Muscle of leg (tissue), 11 donors: ENCODE results near the gene GFOD1. TPM values are rescaled to one million over a fixed set of nuclear protein-coding genes. Genes with fewer than 3 reads are reported as not detected.

Experiments used
- DNase-seq: peaks from one replicate; pipeline ENCODE4 v3.0.0; 2013
- H3K27ac ChIP-seq: one replicate; pipeline ENCODE4 v1.5.1; 2013; ENCODE audit warnings: mild to moderate bottlenecking, low read length, control low read depth
- H3K27me3 ChIP-seq: one replicate; pipeline ENCODE4 v1.6.1; 2013; ENCODE audit warnings: low read length; ENCODE audit not compliant: control insufficient read depth, insufficient read depth
- H3K36me3 ChIP-seq: one replicate; pipeline ENCODE4 v1.6.1; 2013; ENCODE audit warnings: low read length; ENCODE audit not compliant: control insufficient read depth, insufficient read depth
- H3K4me1 ChIP-seq: one replicate; pipeline ENCODE4 v1.6.1; 2013; ENCODE audit warnings: low read length; ENCODE audit not compliant: control insufficient read depth, insufficient read depth
- H3K4me3 ChIP-seq: one replicate; pipeline ENCODE4 v1.5.1; 2013; ENCODE audit warnings: low read length, control low read depth
- H3K9me3 ChIP-seq: replicated peaks from 2 replicates; pipeline ENCODE4 v1.6.1; 2013; ENCODE audit warnings: low read depth, low read length; ENCODE audit not compliant: control insufficient read depth
- WGBS: methylation state at CpG from one replicate; pipeline ENCODE4 v1.1.5; 2013; ENCODE audit warnings: missing lambda C conversion rate; ENCODE audit not compliant: insufficient coverage; 5-methylcytosine and 5-hydroxymethylcytosine counted together
- polyA plus RNA-seq, 8 donors: library from polyadenylated mRNA; unstranded; fragments of 120-200 nt; gene quantifications; one replicate each; pipeline versions ENCODE4 v1.2.1 to v1.2.3, GENCODE V29; 2013; ENCODE audit warnings: inconsistent platforms in 1 of 8, low replicate concordance in 1 of 8; ENCODE audit not compliant: insufficient read length in 8 of 8, insufficient read depth in 1 of 8
- total RNA-seq: library from RNA; stranded (reverse); fragments of 120-200 nt; gene quantifications from one replicate; pipeline ENCODE4 v1.2.4, GENCODE V29; 2013

Gene GFOD1
- total and polyA plus RNA-seq, 9 donors: 2.1 to 4.1 (median 2.6) TPM

DNA sequence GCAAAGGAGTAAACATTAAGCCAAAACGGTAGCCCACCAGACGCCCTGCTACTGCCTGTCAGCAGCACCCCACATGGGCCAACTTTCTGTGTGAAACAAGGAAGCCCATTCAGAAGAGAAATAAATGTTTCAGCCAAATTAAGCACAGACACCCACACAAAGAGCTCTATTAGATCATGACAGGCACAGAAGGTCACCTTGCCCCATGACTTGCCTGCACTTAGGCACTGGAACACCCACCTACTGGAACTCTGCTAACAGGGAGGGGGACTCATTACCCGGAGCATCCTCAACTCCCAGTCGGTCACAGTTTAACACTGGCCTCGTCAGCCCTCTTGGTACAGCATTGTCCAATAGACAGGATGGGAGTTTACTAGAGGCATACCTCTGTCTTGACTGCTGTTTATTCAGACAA is 31.8 kb downstream of the GFOD1 start:
- Histone ChIP-seq H3K4me1 (peaks cover 18% of the 10 kb centered on the region), H3K9me3 (no peaks in the 10 kb centered on the region), H3K27ac (no peak overlapping the region), H3K4me3 (no peak overlapping the region), H3K27me3 (peaks cover 2% of the 10 kb centered on the region), H3K36me3 (no peaks in the 10 kb centered on the region)
- 80% methylated on average over 2 of the region's 5 CpGs for WGBS
- no peak for DNase-seq

DNA sequence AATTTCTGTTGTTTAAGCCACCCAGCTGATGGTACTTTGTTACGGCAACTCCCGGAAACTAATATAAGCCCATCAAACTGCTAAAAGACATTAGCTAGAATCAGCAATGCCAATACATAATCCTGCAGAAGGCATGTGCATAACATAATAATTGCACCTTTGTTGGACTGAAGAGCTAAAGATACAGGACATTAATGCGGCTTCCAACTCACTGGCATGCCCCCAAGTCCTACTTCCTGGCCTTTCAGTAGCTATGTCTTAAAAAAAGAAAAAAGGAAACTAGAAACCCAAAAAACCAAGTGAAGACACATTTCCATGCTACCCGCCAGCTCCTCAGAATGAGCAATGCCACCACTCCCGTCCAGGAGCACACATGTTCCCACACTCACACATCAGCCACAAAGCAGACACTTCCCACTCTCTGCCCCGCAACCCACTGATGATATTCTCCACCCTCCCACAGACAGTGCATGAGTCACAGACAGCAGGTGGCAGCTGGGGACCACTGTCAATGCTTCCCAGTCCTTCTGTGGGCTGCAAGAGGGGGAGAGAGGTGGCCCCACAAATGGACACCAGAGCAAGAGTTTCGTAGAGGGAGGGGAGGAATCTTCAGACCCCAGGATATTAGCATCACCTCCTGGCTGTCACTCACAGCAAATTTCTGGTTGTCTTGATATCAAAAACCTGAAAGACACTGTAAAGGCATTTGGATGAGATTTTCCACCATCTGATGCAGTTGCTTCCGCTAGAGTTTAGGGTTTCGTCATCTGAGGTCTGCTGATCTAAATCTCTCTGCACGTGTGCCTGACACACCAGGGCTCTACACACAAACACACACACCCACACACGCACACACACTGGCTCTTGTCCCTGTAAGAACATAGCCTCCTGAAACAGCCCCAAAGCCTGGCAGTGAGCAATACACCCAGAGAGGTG is 32.8 kb downstream of the GFOD1 start:
- H3K4me3 ChIP-seq: no peak overlapping the region
- H3K4me1 ChIP-seq: peaks cover 18% of the 10 kb centered on the region
- DNase-seq: peak; percentile 63
- peaks cover 2% of the 10 kb centered on the region for H3K27me3 ChIP-seq
- WGBS: 17% methylated on average over 4 of the region's 11 CpGs
- no peaks in the 10 kb centered on the region for H3K9me3 ChIP-seq
- no peak overlapping the region for H3K27ac ChIP-seq
- H3K36me3 ChIP-seq: no peaks in the 10 kb centered on the region

DNA sequence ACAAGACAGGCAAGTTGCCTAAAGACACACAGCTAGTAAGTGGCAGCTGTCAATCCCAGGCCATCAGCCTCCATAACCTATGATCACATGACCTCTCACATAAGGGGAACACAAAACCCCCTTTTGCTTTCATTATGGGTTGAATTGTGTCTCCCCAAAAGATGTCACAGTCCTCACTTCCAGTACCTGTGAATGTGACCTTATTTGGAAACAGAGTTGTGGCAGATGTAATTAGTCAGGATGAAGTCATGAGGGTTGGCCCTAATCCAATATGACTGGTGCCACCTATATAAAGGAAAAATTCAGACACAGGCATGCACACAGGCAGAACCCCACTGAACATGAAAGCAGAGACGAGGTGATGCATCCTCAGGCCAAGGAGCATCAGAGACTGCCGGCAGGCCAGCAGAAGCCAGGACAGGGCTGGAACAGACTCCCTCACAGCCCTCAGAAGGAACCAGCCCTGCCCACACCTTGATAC is 33.6 kb downstream of the GFOD1 start:
- 63% methylated on average over 2 of the region's 2 CpGs for WGBS
- Histone ChIP-seq H3K27ac (no peak overlapping the region), H3K4me3 (no peak overlapping the region), H3K9me3 (no peaks in the 10 kb centered on the region), H3K36me3 (no peaks in the 10 kb centered on the region), H3K4me1 (peaks cover 18% of the 10 kb centered on the region), H3K27me3 (peaks cover 2% of the 10 kb centered on the region)
- no peak for DNase-seq

DNA sequence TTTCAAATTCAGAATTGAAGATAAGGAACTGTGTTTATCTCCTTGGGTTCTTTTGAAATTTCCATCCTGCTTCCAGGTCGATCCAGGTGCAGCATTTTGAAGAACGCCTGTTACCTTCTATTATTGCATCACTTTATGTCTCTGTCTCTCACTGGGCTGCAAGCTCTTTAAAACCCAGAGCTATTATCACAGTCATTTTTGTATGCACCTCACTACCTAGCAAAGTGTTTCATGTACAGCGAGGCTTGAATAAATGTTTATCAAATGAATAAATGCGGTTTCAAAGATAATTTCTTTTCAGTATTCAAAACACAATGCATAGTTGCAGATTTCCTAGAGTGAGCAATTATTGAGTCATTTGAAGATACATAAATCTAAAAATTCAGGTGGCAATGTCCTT is 34.2 kb downstream of the GFOD1 start:
- H3K9me3 ChIP-seq: no peaks in the 10 kb centered on the region
- no peaks in the 10 kb centered on the region for H3K36me3 ChIP-seq
- 100% methylated on average over 1 of the region's 4 CpGs for WGBS
- peaks cover 18% of the 10 kb centered on the region for H3K4me1 ChIP-seq
- H3K4me3 ChIP-seq: no peak overlapping the region
- DNase-seq: no peak
- H3K27ac ChIP-seq: no peak overlapping the region
- H3K27me3 ChIP-seq: peaks cover 2% of the 10 kb centered on the region

DNA sequence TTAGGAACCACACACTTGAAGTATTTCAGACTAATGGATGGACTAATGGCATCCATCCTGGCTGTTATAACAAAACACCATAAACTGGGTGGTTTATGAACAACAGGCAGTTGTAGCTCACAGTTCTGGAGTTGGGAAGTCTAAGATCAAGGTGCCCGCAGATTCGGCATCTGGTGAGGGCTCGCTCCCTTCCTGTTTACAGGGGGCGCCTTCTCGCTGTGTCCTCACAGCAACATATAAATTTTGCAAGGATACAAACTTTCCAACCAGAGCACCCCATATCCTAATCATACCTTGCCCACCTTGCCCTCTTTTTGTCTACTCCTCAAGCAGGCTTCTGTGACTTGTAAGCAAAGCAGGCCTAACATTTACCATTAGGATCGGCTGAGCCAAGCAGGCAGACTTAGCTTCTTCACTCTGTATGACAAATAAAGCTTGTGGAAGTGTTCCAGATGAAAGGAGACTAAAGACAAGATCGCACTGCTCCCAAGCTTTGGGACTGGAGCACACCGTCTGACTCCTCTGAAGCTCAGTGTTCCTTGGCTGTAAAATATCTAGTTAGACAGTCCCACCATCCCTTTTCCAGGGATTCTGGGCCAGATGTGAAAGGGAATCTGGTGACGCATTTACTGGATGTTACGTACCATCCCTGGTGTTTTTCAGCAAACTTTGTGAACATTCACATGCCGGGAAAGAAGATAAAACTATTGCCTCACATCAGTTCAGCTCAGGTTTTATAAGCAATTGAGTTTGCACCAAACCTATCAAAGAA is 34.9 kb downstream of the GFOD1 start:
- WGBS: 79% methylated on average over 5 of the region's 11 CpGs
- no peaks in the 10 kb centered on the region for H3K9me3 ChIP-seq
- peak; percentile 58 for DNase-seq
- H3K27ac ChIP-seq: no peak overlapping the region
- peaks cover 2% of the 10 kb centered on the region for H3K27me3 ChIP-seq
- H3K4me1 ChIP-seq: peaks cover 18% of the 10 kb centered on the region
- no peaks in the 10 kb centered on the region for H3K36me3 ChIP-seq
- H3K4me3 ChIP-seq: no peak overlapping the region

DNA sequence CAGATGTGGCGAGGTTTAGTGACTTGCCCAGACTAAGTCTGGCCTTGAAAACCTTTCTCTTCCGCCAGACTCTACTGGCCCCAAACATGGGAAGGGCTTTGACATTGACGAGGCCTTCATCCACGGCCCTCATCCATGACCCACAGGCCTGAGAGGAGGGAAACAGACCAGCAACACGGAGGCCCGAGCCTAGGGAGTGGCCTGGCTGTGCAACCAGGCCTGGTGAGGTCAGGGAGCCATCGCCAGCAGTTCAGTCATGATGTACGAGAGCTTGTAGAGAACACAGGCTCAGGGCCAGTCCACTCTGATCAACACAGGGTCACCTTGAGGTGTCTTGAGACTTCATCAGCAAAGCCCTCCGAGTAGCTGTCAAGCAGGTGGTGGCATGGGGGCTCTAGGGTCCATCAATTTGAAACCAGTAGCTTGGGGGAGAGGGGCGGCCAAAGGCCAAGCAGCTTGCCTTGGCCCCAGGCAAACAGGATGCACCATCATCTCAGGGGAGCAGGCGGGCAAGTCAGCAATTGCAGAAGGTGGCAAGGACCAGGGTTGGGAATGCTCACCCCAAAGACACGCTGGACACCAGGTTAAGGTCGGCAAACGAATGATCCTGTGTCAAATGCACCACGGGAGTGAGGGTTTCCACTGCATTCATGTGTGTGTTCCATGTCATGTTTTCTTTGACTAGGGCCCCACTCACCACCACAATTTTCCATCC is 36.1 kb downstream of the GFOD1 start:
- 80% methylated on average over 11 of the region's 15 CpGs for WGBS
- no peaks in the 10 kb centered on the region for H3K9me3 ChIP-seq
- peaks cover 16% of the 10 kb centered on the region for H3K4me1 ChIP-seq
- H3K27ac ChIP-seq: no peak overlapping the region
- peaks cover 2% of the 10 kb centered on the region for H3K27me3 ChIP-seq
- H3K36me3 ChIP-seq: no peaks in the 10 kb centered on the region
- H3K4me3 ChIP-seq: no peak overlapping the region
- DNase-seq: no peak

DNA sequence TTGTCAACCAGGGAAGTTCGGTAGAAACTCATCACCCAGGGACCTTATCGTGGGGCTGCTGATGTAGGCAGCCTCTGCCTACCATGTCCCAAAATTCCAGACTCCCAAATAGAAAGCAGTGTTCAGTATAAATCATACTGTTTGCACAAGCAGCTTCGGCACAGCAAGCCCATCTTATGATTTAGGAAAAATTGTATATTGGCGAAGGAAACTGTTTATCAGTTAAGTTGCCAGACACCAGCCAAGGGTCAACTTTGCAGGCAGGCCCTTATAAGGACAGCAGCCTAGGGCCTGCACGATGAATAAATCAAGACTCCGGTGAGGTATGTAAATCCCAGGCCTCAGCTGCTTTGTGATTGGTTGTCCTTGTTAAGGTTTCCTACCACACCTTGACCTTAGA is 36.8 kb downstream of the GFOD1 start:
- 90% methylated on average over 2 of the region's 6 CpGs for WGBS
- peaks cover 19% of the 10 kb centered on the region for H3K4me1 ChIP-seq
- H3K27me3 ChIP-seq: peaks cover 2% of the 10 kb centered on the region
- no peak overlapping the region for H3K27ac ChIP-seq
- no peak for DNase-seq
- no peak overlapping the region for H3K4me3 ChIP-seq
- no peaks in the 10 kb centered on the region for H3K36me3 ChIP-seq
- H3K9me3 ChIP-seq: no peaks in the 10 kb centered on the region

DNA sequence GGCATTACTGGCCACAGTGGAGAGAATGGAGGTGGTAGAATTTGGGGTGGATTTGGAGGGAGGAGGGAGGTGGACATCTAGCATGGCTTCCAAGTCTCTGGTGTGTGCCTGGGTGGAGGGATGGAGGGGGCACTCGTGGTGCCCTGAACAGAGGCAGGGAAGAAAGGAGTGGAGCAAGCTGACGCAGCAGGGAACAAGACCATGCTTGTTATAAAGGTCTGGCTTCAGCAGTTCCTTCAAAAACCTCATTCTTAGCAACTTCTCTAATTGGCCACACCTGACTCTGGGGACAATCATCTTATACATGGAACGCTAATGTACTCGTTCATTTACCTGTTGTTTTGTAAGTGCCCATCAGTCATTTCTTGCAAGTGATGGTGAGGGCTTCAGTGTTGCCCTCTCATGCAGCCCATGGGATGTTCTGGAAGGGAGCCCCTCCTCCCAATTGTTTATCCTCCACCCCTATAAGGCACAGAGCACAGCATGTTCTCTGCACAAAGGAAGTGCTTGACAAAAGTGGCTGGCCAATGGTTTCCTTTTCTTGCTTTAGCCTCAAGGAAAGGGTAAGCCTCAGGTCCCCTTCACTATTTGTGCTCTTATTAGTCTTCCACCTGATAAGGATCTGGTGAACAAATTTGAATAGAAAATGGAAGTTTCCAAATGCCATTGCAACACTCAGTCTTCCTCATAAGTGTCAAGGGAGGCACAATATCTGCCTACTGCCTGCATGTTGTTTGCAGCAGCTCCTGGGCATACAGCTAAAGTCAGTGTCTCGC is 39.3 kb downstream of the GFOD1 start:
- no peaks in the 10 kb centered on the region for H3K36me3 ChIP-seq
- no peaks in the 10 kb centered on the region for H3K27me3 ChIP-seq
- no peak for DNase-seq
- no peak overlapping the region for H3K4me3 ChIP-seq
- 90% methylated on average over 1 of the region's 5 CpGs for WGBS
- H3K27ac ChIP-seq: no peak overlapping the region
- peaks cover 13% of the 10 kb centered on the region for H3K4me1 ChIP-seq
- no peaks in the 10 kb centered on the region for H3K9me3 ChIP-seq

DNA sequence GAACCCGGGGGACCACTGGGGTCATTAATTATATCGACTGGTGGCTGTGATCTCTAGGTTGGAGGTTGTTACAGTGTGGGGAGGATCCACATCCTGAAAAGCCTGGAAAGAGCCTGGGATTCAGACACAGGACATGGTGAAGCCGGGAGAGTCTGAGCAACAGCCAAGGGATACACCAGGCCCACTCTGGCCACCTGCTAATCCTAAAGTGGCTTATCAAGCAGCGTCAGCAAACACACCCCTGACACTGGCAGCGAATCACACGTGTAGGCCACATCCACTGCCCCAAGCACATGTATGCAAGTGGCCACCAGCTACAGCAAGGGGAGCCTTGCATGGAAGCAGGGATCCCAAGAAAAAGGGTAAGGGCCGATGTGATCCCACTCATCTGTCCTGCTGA is 41.0 kb downstream of the GFOD1 start:
- no peaks in the 10 kb centered on the region for H3K27me3 ChIP-seq
- DNase-seq: no peak
- no peak overlapping the region for H3K4me3 ChIP-seq
- H3K27ac ChIP-seq: no peak overlapping the region
- no peaks in the 10 kb centered on the region for H3K9me3 ChIP-seq
- peaks cover 15% of the 10 kb centered on the region for H3K4me1 ChIP-seq
- no peaks in the 10 kb centered on the region for H3K36me3 ChIP-seq
- 68% methylated on average over 6 of the region's 7 CpGs for WGBS
